ENCODE results near the gene SVIP.

SVIP gene

GRCh38 chr11:22869325-22869724 lies 39.7 kb upstream of the SVIP start:
- no peaks in the 10 kb centered on the region for H3K9me3 ChIP-seq (ENCODE audit: severe bottlenecking)
- H3K36me3 ChIP-seq (ENCODE audit: low read depth) = no peaks in the 10 kb centered on the region
- no peaks in the 10 kb centered on the region for H3K4me1 ChIP-seq (ENCODE audit: insufficient read depth, poor library complexity, severe bottlenecking)
- no peak for TF ChIP-seq CTCF (IDR thresholded peaks at IDR 0.05; ENCODE audit: poor library complexity, severe bottlenecking)
- DNase-seq (ENCODE audit: low spot score) = no peak
- no peak overlapping the region for H3K27ac ChIP-seq (ENCODE audit: poor library complexity, severe bottlenecking)
- H3K4me3 ChIP-seq (ENCODE audit: severe bottlenecking) = no peak overlapping the region
- no peak for ATAC-seq (ENCODE audit: low read depth)
- H3K27me3 ChIP-seq (ENCODE audit: insufficient read depth, poor library complexity, severe bottlenecking) = peaks cover 2% of the 10 kb centered on the region

GRCh38 chr11:22860241-22860640 lies 30.6 kb upstream of the SVIP start, which contains the start of gene CCDC179:
Gene CCDC179 (minus strand): TSS chr11:22860474. CDS start chr11:22860421, 53 bp downstream.
- H3K9me3 ChIP-seq (ENCODE audit: severe bottlenecking) = no peaks in the 10 kb centered on the region
- H3K27ac ChIP-seq (ENCODE audit: poor library complexity, severe bottlenecking) = no peak within 1 kb of the TSS
- TF ChIP-seq CTCF (IDR thresholded peaks at IDR 0.05; ENCODE audit: poor library complexity, severe bottlenecking) = no peak
- H3K4me3 ChIP-seq (ENCODE audit: severe bottlenecking) = no peak within 1 kb of the TSS
- H3K4me1 ChIP-seq (ENCODE audit: insufficient read depth, poor library complexity, severe bottlenecking) = no peaks in the 10 kb centered on the region
- DNase-seq (ENCODE audit: low spot score) = no peak
- H3K36me3 ChIP-seq (ENCODE audit: low read depth) = no peaks in the 10 kb centered on the region
- ATAC-seq (ENCODE audit: low read depth) = no peak
- no peaks in the 10 kb centered on the region for H3K27me3 ChIP-seq (ENCODE audit: insufficient read depth, poor library complexity, severe bottlenecking)

GRCh38 chr11:22859756-22860155 lies 30.2 kb upstream of the SVIP start:
- Histone ChIP-seq H3K4me3 (ENCODE audit: severe bottlenecking) (no peak overlapping the region), H3K27me3 (ENCODE audit: insufficient read depth, poor library complexity, severe bottlenecking) (no peaks in the 10 kb centered on the region), H3K9me3 (ENCODE audit: severe bottlenecking) (no peaks in the 10 kb centered on the region), H3K36me3 (ENCODE audit: low read depth) (no peaks in the 10 kb centered on the region), H3K4me1 (ENCODE audit: insufficient read depth, poor library complexity, severe bottlenecking) (no peaks in the 10 kb centered on the region), H3K27ac (ENCODE audit: poor library complexity, severe bottlenecking) (no peak overlapping the region)
- DNase-seq (ENCODE audit: low spot score) = no peak
- TF ChIP-seq CTCF (IDR thresholded peaks at IDR 0.05; ENCODE audit: poor library complexity, severe bottlenecking) = no peak
- no peak for ATAC-seq (ENCODE audit: low read depth)

- no peaks in the 10 kb centered on the region for H3K9me3 ChIP-seq (ENCODE audit: severe bottlenecking)
- ATAC-seq (ENCODE audit: low read depth) = no peak
- H3K4me1 ChIP-seq (ENCODE audit: insufficient read depth, poor library complexity, severe bottlenecking) = no peaks in the 10 kb centered on the region
- H3K27ac ChIP-seq (ENCODE audit: poor library complexity, severe bottlenecking) = no peak overlapping the region
- DNase-seq (ENCODE audit: low spot score) = no peak
- no peaks in the 10 kb centered on the region for H3K36me3 ChIP-seq (ENCODE audit: low read depth)
- H3K27me3 ChIP-seq (ENCODE audit: insufficient read depth, poor library complexity, severe bottlenecking) = no peaks in the 10 kb centered on the region
- H3K4me3 ChIP-seq (ENCODE audit: severe bottlenecking) = no peak overlapping the region
- TF ChIP-seq CTCF (IDR thresholded peaks at IDR 0.05; ENCODE audit: poor library complexity, severe bottlenecking) = no peak
These were observed 21.9 kb upstream of the SVIP start for GRCh38 chr11:22851477-22851876.

GRCh38 chr11:22846726-22847125 lies 17.1 kb upstream of the SVIP start:
- TF ChIP-seq CTCF (IDR thresholded peaks at IDR 0.05; ENCODE audit: poor library complexity, severe bottlenecking) = no peak
- H3K9me3 ChIP-seq (ENCODE audit: severe bottlenecking) = no peaks in the 10 kb centered on the region
- H3K27ac ChIP-seq (ENCODE audit: poor library complexity, severe bottlenecking) = no peak overlapping the region
- H3K4me3 ChIP-seq (ENCODE audit: severe bottlenecking) = no peak overlapping the region
- DNase-seq (ENCODE audit: low spot score) (no peak), ATAC-seq (ENCODE audit: low read depth) (no peak)
- no peaks in the 10 kb centered on the region for H3K36me3 ChIP-seq (ENCODE audit: low read depth)
- H3K27me3 ChIP-seq (ENCODE audit: insufficient read depth, poor library complexity, severe bottlenecking) = no peaks in the 10 kb centered on the region
- no peaks in the 10 kb centered on the region for H3K4me1 ChIP-seq (ENCODE audit: insufficient read depth, poor library complexity, severe bottlenecking)

All from RWPE2 (cell line).